HepG2 (cell line): ENCODE measurements around the gene NEURL4. TPM values are rescaled to one million over a fixed set of nuclear protein-coding genes. Genes with fewer than 3 reads are reported as not detected.

Source experiments
- ATAC-seq: fragments of 200-7000 bp; cut with Tn5 transposase; 3 replicates; pipeline ENCODE4 v1.9.1; 2020; ENCODE audit warnings: mild to moderate bottlenecking, moderate library complexity
- BruUV-seq: library from RNA; stranded (reverse); fragments of 400-500 nt; replicated peaks from 2 replicates; lab custom pipeline; 2021; lab: Mats Ljungman, UMichigan
- CTCF ChIA-PET: fragments of 300-600 bp; formaldehyde crosslinking; extraction: SDS; loops from one replicate; lab custom pipeline; 2021; ENCODE audit warnings: low total read pairs, inconsistent platforms, low intra/inter-chr PET ratio; lab: Yijun Ruan, JAX
- POLR2A ChIA-PET: fragments of 350-600 bp; sonication (Branson Sonifier 250); formaldehyde crosslinking; loops from one replicate; lab custom pipeline; 2020; ENCODE audit warnings: antibody characterized with exemption, inconsistent platforms; lab: Yijun Ruan, JAX
- DNase-seq: peaks from one replicate; pipeline ENCODE4 v3.0.0-alpha.2; 2015; ENCODE audit warnings: low spot score
- FAIRE-seq: peaks from 3 replicates; lab custom pipeline; 2011; peaks lifted over from hg19 to GRCh38; lab: Jason Lieb, UNC
- H2AFZ ChIP-seq: one replicate; pipeline ENCODE4 v1.6.1; 2011; ENCODE audit warnings: low read length, inconsistent platforms
- H3K27ac ChIP-seq: fragments of 300-600 bp; 3 replicates; pipeline ENCODE4 v1.8.0; 2011; ENCODE audit warnings: mixed run types, mild to moderate bottlenecking, mixed read lengths, low read length, inconsistent platforms; ENCODE audit not compliant: insufficient read depth; ENCODE audit errors: extremely low read length
- H3K27me3 ChIP-seq, 2 experiments: fragments of 200-600 bp in 1 of 2; 2 replicates in 1 of 2; 3 replicates in 1 of 2; pipeline versions ENCODE4 v1.6.0 to v1.8.0; 2011; ENCODE audit warnings: low read length in 2 of 2, mild to moderate bottlenecking in 2 of 2, moderate library complexity in 2 of 2, inconsistent platforms in 1 of 2; ENCODE audit not compliant: insufficient read depth in 2 of 2, control insufficient read depth in 1 of 2
- H3K36me3 ChIP-seq, 2 experiments: fragments of 200-600 bp in 1 of 2; replicated peaks in 1 of 2; 2 replicates in 1 of 2; 3 replicates in 1 of 2; pipeline versions ENCODE4 v1.5.1 to v1.8.0; 2011; ENCODE audit warnings: low read length in 2 of 2, inconsistent platforms in 1 of 2; ENCODE audit not compliant: insufficient read depth in 2 of 2, control insufficient read depth in 1 of 2
- H3K4me1 ChIP-seq: 2 replicates; pipeline ENCODE4 v1.5.1; 2012; ENCODE audit warnings: low read length, inconsistent platforms; ENCODE audit not compliant: insufficient read depth
- H3K4me2 ChIP-seq: 2 replicates; pipeline ENCODE4 v1.6.0; 2011; ENCODE audit warnings: low read depth, low read length, inconsistent platforms
- H3K4me3 ChIP-seq, 3 experiments: fragments of 200-600 bp in 1 of 3; sonication (generic), shearing (Covaris generic) in 1 of 3; replicated peaks in 1 of 3; 2 replicates each; pipeline ENCODE4 v1.5.1; 2011 to 2016; ENCODE audit warnings: low read length in 3 of 3, inconsistent platforms in 2 of 3, low read depth in 2 of 3, mild to moderate bottlenecking in 2 of 3, control low read depth in 1 of 3, mixed read lengths in 1 of 3; ENCODE audit not compliant: insufficient read depth in 1 of 3
- H3K79me2 ChIP-seq: one replicate; pipeline ENCODE4 v1.6.1; 2011; ENCODE audit warnings: low read length, inconsistent platforms; ENCODE audit not compliant: insufficient read depth
- H3K9ac ChIP-seq: 2 replicates; pipeline ENCODE4 v1.6.0; 2011; ENCODE audit warnings: mild to moderate bottlenecking, low read depth, low read length, inconsistent platforms; ENCODE audit not compliant: insufficient read depth
- H3K9me3 ChIP-seq: 2 replicates; pipeline ENCODE4 v1.5.1; 2012; ENCODE audit warnings: mild to moderate bottlenecking, low read length
- H4K20me1 ChIP-seq: 2 replicates; pipeline ENCODE4 v1.6.0; 2011; ENCODE audit warnings: inconsistent platforms, mild to moderate bottlenecking, low read length, moderate library complexity; ENCODE audit not compliant: insufficient read depth
- ARID4A ChIP-seq: sonication (generic); formaldehyde crosslinking; IDR thresholded peaks from 2 replicates; pipeline ENCODE4 v1.5.0; 2020; ENCODE audit warnings: mild to moderate bottlenecking, missing genetic modification reagents, borderline replicate concordance
- ATF5 ChIP-seq: sonication (generic); formaldehyde crosslinking; IDR thresholded peaks from 2 replicates; pipeline ENCODE4 v1.4.0; 2020; ENCODE audit warnings: mild to moderate bottlenecking, low read depth, missing genetic modification reagents
- MTA3 ChIP-seq: sonication (generic); formaldehyde crosslinking; IDR thresholded peaks from 2 replicates; pipeline ENCODE4 v1.4.0; 2020; ENCODE audit warnings: missing genetic modification reagents
- SRSF4 ChIP-seq: fragments of 200-400 bp; formaldehyde crosslinking; IDR thresholded peaks from one replicate; pipeline ENCODE4 v1.6.1; 2018; ENCODE audit warnings: mild to moderate bottlenecking, low read depth, low read length, moderate library complexity; ENCODE audit not compliant: poor library complexity, severe bottlenecking
- ZNF652 ChIP-seq: IDR thresholded peaks from 2 replicates; pipeline ENCODE4 v1.6.1; 2016; ENCODE audit warnings: low read depth, borderline replicate concordance
- ZNF737 ChIP-seq: sonication (generic); formaldehyde crosslinking; IDR thresholded peaks from 2 replicates; pipeline ENCODE4 v1.5.0; 2020; ENCODE audit warnings: missing genetic modification reagents, mild to moderate bottlenecking, borderline replicate concordance
- ZNF891 ChIP-seq: sonication (generic); formaldehyde crosslinking; IDR thresholded peaks from 2 replicates; pipeline ENCODE4 v1.5.0; 2020; ENCODE audit warnings: mild to moderate bottlenecking, missing genetic modification reagents
- ZSCAN22 ChIP-seq: sonication (generic); formaldehyde crosslinking; IDR thresholded peaks from 2 replicates; pipeline ENCODE4 v1.4.0; 2020; ENCODE audit warnings: mild to moderate bottlenecking, missing genetic modification reagents
- WGBS: methylation state at CpG from one replicate; pipeline ENCODE4 v1.1.6; 2017; ENCODE audit warnings: low lambda C conversion rate; 5-methylcytosine and 5-hydroxymethylcytosine counted together
- in situ Hi-C: cut with HindIII; loops from 2 replicates; pipeline ENCODE4 v1.10.0; 2017; ENCODE audit warnings: low pct_unique_long_range_greater_than_20kb; ENCODE audit not compliant: extremely low pct_ligation_motif_present
- intact Hi-C: fragments of 100-400 bp; cut with micrococcal nuclease; formaldehyde crosslinking; loops from one replicate; pipeline ENCODE4 v1.10.0; 2022; ENCODE audit not compliant: unreplicated experiment
- polyA plus RNA-seq, 8 experiments: library from polyadenylated mRNA; depleted of rRNA in 3 of 8; stranded (reverse) in 7 of 8; unstranded in 1 of 8; fragments of >200 nt; fragmentation: Illumina TruSeq in 4 of 8; extraction: Trizol in 4 of 8; gene quantifications; 2 replicates each; pipeline versions ENCODE4 v1.2.1 to v1.2.3, GENCODE V29; 2011 to 2016; ENCODE audit warnings: low read depth in 4 of 8, missing spikeins in 1 of 8, mixed read lengths in 1 of 8; ENCODE audit not compliant: insufficient read depth in 1 of 8
- total RNA-seq, 5 experiments: library from RNA; depleted of rRNA; stranded (reverse); fragments of >200 nt; fragmentation: Illumina TruSeq; extraction: Trizol; gene quantifications; 2 replicates each; pipeline ENCODE4 v1.2.3, GENCODE V29; 2016; ENCODE audit warnings: low read depth in 1 of 5
- TF ChIP-seq, protein P1 (sequence below): sonication (generic); formaldehyde crosslinking; IDR thresholded peaks from 2 replicates; pipeline ENCODE4 v1.8.0; 2022; ENCODE audit warnings: missing genetic modification reagents, mild to moderate bottlenecking, inconsistent platforms, borderline replicate concordance
- TF ChIP-seq, protein P2 (sequence below): sonication (generic); formaldehyde crosslinking; IDR thresholded peaks from 2 replicates; pipeline ENCODE4 v1.9.0; 2021; ENCODE audit warnings: missing genetic modification reagents, borderline replicate concordance
- TF ChIP-seq, protein P3 (sequence below): IDR thresholded peaks from 2 replicates; pipeline ENCODE4 v1.4.0; 2020; ENCODE audit warnings: mild to moderate bottlenecking, missing genetic modification reagents

NEURL4 gene
- total and polyA plus RNA-seq, 2 of the 13 experiments (the other 11 are each of a cell fraction or from before 2014, with no cell fraction given): 14.8 to 15.7 TPM

DNA sequence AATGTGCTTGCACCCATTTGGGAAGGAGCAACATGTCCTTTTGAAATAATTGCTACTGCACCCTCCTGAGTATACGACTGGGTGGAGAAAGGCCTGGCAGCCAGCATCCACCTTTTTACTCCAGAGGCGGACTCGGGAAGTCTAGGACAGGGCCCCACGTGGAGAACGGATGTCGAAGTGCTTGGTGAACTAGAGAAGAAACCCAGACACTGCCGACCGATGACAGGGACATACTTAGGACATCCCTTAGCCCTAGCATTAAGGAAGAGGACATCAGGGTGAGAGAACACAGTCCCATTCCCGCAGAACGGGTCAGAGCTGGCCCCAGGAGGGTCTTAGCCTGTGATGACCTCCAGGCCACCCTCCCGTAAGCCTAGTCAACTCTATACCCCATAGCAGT, 38.5 kb downstream of the NEURL4 start (continued):
- no peak for TF ChIP-seq ZNF652 (CRISPR knock-in tag)
- TF ChIP-seq, protein P1, sequence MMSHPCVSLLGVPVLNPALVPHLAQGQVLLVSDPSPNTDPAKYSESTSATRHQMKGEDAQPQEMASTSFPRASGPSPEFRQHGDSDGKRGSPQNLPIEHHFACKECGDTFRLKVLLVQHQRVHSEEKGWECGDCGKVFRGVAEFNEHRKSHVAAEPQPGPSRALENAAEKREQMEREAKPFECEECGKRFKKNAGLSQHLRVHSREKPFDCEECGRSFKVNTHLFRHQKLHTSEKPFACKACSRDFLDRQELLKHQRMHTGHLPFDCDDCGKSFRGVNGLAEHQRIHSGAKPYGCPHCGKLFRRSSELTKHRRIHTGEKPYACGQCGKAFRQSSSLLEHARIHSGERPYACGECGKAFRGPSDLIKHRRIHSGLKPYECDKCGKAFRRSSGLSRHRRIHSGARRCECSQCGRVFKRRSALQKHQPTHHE (CRISPR knock-in tag): no peak
- TF ChIP-seq, protein P2, sequence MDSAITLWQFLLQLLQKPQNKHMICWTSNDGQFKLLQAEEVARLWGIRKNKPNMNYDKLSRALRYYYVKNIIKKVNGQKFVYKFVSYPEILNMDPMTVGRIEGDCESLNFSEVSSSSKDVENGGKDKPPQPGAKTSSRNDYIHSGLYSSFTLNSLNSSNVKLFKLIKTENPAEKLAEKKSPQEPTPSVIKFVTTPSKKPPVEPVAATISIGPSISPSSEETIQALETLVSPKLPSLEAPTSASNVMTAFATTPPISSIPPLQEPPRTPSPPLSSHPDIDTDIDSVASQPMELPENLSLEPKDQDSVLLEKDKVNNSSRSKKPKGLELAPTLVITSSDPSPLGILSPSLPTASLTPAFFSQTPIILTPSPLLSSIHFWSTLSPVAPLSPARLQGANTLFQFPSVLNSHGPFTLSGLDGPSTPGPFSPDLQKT: no peak
- no peak for TF ChIP-seq ZNF737 (CRISPR knock-in tag)

GRCh38 chr17:7290166-7290565, 39.0 kb downstream of the NEURL4 start:
- Histone ChIP-seq H3K4me2 (no peak overlapping the region), H3K36me3 (peaks cover 0 to 1% of the 10 kb centered on the region in 2 experiments; a peak in 2 of 5 replicates), H3K27me3 (peaks cover 0 to 11% of the 10 kb centered on the region in 2 experiments; a peak in 2 of 5 replicates), H2AFZ (no peak overlapping the region), H4K20me1 (no peaks in the 10 kb centered on the region), H3K4me3 (no peak overlapping the region), H3K79me2 (no peaks in the 10 kb centered on the region), H3K4me1 (peaks cover 26% of the 10 kb centered on the region), H3K9me3 (no peaks in the 10 kb centered on the region), H3K9ac (no peak overlapping the region), H3K27ac (no peak overlapping the region)
- CTCF ChIA-PET: no interaction called here
- in situ Hi-C loops (no loop called here), intact Hi-C loops (no loop called here)
- BruUV-seq: no TSS peak
- ATAC-seq (no peak), FAIRE-seq (no peak), DNase-seq (no peak)
- 77% methylated on average over 14 of the region's 19 CpGs for WGBS
- POLR2A ChIA-PET: no interaction called here
- TF ChIP-seq SRSF4: no peak
- TF ChIP-seq ZNF891 (CRISPR knock-in tag): no peak
- TF ChIP-seq ZSCAN22 (CRISPR knock-in tag): no peak
- no peak for TF ChIP-seq MTA3 (CRISPR knock-in tag)
- TF ChIP-seq ATF5 (CRISPR knock-in tag): no peak
- no peak for TF ChIP-seq ARID4A (CRISPR knock-in tag)
- TF ChIP-seq, protein P3, sequence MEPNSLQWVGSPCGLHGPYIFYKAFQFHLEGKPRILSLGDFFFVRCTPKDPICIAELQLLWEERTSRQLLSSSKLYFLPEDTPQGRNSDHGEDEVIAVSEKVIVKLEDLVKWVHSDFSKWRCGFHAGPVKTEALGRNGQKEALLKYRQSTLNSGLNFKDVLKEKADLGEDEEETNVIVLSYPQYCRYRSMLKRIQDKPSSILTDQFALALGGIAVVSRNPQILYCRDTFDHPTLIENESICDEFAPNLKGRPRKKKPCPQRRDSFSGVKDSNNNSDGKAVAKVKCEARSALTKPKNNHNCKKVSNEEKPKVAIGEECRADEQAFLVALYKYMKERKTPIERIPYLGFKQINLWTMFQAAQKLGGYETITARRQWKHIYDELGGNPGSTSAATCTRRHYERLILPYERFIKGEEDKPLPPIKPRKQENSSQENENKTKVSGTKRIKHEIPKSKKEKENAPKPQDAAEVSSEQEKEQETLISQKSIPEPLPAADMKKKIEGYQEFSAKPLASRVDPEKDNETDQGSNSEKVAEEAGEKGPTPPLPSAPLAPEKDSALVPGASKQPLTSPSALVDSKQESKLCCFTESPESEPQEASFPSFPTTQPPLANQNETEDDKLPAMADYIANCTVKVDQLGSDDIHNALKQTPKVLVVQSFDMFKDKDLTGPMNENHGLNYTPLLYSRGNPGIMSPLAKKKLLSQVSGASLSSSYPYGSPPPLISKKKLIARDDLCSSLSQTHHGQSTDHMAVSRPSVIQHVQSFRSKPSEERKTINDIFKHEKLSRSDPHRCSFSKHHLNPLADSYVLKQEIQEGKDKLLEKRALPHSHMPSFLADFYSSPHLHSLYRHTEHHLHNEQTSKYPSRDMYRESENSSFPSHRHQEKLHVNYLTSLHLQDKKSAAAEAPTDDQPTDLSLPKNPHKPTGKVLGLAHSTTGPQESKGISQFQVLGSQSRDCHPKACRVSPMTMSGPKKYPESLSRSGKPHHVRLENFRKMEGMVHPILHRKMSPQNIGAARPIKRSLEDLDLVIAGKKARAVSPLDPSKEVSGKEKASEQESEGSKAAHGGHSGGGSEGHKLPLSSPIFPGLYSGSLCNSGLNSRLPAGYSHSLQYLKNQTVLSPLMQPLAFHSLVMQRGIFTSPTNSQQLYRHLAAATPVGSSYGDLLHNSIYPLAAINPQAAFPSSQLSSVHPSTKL (CRISPR knock-in tag): no peak
